Uterus (tissue), 4 donors: Measurements from ENCODE around the gene MFAP4. TPM values are rescaled to one million over a fixed set of nuclear protein-coding genes. Genes with fewer than 3 reads are reported as not detected.
A peak's percentile ranks its signal among the peaks of the same experiment; 100 is the strongest.

Experiments used
- DNase-seq, 2 donors: peaks; one replicate each; pipeline ENCODE4 v3.0.0-alpha.2; 2019 to 2020
- H3K27ac ChIP-seq, 2 donors: fragments of 200-600 bp; sonication (generic); 1 replicate in 1 of 2; 2 replicates in 1 of 2; pipeline ENCODE4 v1.5.1; 2016 to 2018
- H3K27me3 ChIP-seq, 2 donors: fragments of 200-600 bp; sonication (generic); one replicate each; pipeline ENCODE4 v1.5.1; 2018 to 2019; ENCODE audit warnings: control low read depth in 1 of 2
- H3K36me3 ChIP-seq, 2 donors: fragments of 200-600 bp; sonication (generic); one replicate each; pipeline ENCODE4 v1.5.1; 2019; ENCODE audit warnings: control low read depth in 1 of 2
- H3K4me1 ChIP-seq, 2 donors: fragments of 200-600 bp; sonication (generic); one replicate each; pipeline ENCODE4 v1.5.1; 2018 to 2019; ENCODE audit warnings: control low read depth in 1 of 2
- H3K4me3 ChIP-seq, 2 donors: fragments of 200-600 bp; sonication (generic); 1 replicate in 1 of 2; 2 replicates in 1 of 2; pipeline ENCODE4 v1.5.1; 2018 to 2019; ENCODE audit warnings: mild to moderate bottlenecking in 1 of 2
- H3K9me3 ChIP-seq, 2 donors: fragments of 200-600 bp; sonication (generic); one replicate each; pipeline ENCODE4 v1.5.1; 2019; ENCODE audit warnings: control low read depth in 1 of 2
- CTCF ChIP-seq, 4 experiments: fragments of 200-600 bp in 2 of 4; fragments of 450-650 bp in 2 of 4; sonication (generic) in 2 of 4; IDR thresholded peaks; one replicate each; pipeline ENCODE4 v1.5.1; 2016 to 2019; ENCODE audit warnings: antibody characterized with exemption in 4 of 4, mild to moderate bottlenecking in 2 of 4, moderate library complexity in 1 of 4
- POLR2A ChIP-seq, 2 donors: fragments of 450-650 bp; IDR thresholded peaks; one replicate each; pipeline ENCODE4 v1.6.1; 2016; ENCODE audit warnings: antibody characterized with exemption in 2 of 2, mild to moderate bottlenecking in 1 of 2, moderate library complexity in 1 of 2
- intact Hi-C: fragments of 100-400 bp; cut with DNase I; formaldehyde crosslinking; loops from one replicate; pipeline ENCODE4 v1.15.1; 2023; ENCODE audit warnings: low total_unique reads
- total RNA-seq, 4 donors: library from RNA; depleted of rRNA in 3 of 4; stranded (reverse); fragments of >200 nt in 3 of 4; gene quantifications; one replicate each; pipeline versions ENCODE4 v1.1.0 to v1.2.4, GENCODE V29; 2014 to 2023
- donor health status: DM: yes; HTN: yes; CAD: no.

MFAP4 gene
- total RNA-seq, 4 donors from 2014 or later: 81.2 to 149 (median 117) TPM

GRCh38 chr17:19407601-19408345 lies 20.8 kb upstream of the MFAP4 start:
- peaks cover 0 to 2% of the 10 kb centered on the region in 2 donors for H3K4me1 ChIP-seq
- no peaks in the 10 kb centered on the region for H3K36me3 ChIP-seq
- no peak overlapping the region for H3K4me3 ChIP-seq
- TF ChIP-seq CTCF (IDR thresholded peaks at IDR 0.05) (no peak), POLR2A (IDR thresholded peaks at IDR 0.05) (no peak)
- intact Hi-C loops: no loop called here
- no peak for DNase-seq
- H3K27me3 ChIP-seq: no peaks in the 10 kb centered on the region
- H3K27ac ChIP-seq: no peak overlapping the region
- H3K9me3 ChIP-seq: no peaks in the 10 kb centered on the region

GRCh38 chr17:19405114-19405513 lies 18.1 kb upstream of the MFAP4 start:
- intact Hi-C loops: no loop called here
- no peak overlapping the region for H3K27ac ChIP-seq
- TF ChIP-seq CTCF (IDR thresholded peaks at IDR 0.05) (no peak), POLR2A (IDR thresholded peaks at IDR 0.05) (no peak)

GRCh38 chr17:19404264-19404663 lies 17.3 kb upstream of the MFAP4 start:
- Histone ChIP-seq H3K9me3 (no peaks in the 10 kb centered on the region), H3K4me1 (peaks cover 0 to 7% of the 10 kb centered on the region in 2 donors), H3K4me3 (no peak overlapping the region), H3K36me3 (no peaks in the 10 kb centered on the region), H3K27ac (no peak overlapping the region), H3K27me3 (no peaks in the 10 kb centered on the region)
- intact Hi-C loops: no loop called here
- no peak for TF ChIP-seq CTCF (IDR thresholded peaks at IDR 0.05)
- TF ChIP-seq POLR2A (IDR thresholded peaks at IDR 0.05): no peak
- DNase-seq: no peak

More at GRCh38 chr17:19405114-19405513, 18.1 kb upstream of the MFAP4 start:
- Histone ChIP-seq H3K36me3 (no peaks in the 10 kb centered on the region), H3K9me3 (no peaks in the 10 kb centered on the region), H3K4me1 (peaks cover 0 to 6% of the 10 kb centered on the region in 2 donors), H3K4me3 (no peak overlapping the region), H3K27me3 (no peaks in the 10 kb centered on the region)
- DNase-seq: peak in 1 of 2 donors; percentile 3

GRCh38 chr17:19403021-19403420 lies 16.0 kb upstream of the MFAP4 start:
- Histone ChIP-seq H3K4me1 (peaks cover 0 to 18% of the 10 kb centered on the region in 2 donors), H3K27me3 (no peaks in the 10 kb centered on the region), H3K27ac (peak overlapping the region in 1 of 2 donors; percentile 41), H3K4me3 (no peak overlapping the region), H3K36me3 (no peaks in the 10 kb centered on the region), H3K9me3 (no peaks in the 10 kb centered on the region)
- TF ChIP-seq POLR2A (IDR thresholded peaks at IDR 0.05) (no peak), CTCF (IDR thresholded peaks at IDR 0.05) (no peak)
- intact Hi-C loops: no loop called here
- peak in 1 of 2 donors; percentile 13 for DNase-seq

- Histone ChIP-seq H3K27me3 (no peaks in the 10 kb centered on the region), H3K4me1 (peaks cover 0 to 18% of the 10 kb centered on the region in 2 donors), H3K4me3 (no peak overlapping the region), H3K36me3 (no peaks in the 10 kb centered on the region), H3K9me3 (no peaks in the 10 kb centered on the region), H3K27ac (peak overlapping the region; percentile 41 to 49)
- TF ChIP-seq POLR2A (IDR thresholded peaks at IDR 0.05) (no peak), CTCF (IDR thresholded peaks at IDR 0.05) (no peak)
- no peak for DNase-seq
- intact Hi-C loops: no loop called here
Measured at GRCh38 chr17:19402171-19402570, 15.2 kb upstream of the MFAP4 start.
